Common myeloid progenitor, CD34-positive (primary cell): ENCODE measurements around the gene ELOVL6.

ENCODE experiments used
- CTCF ChIA-PET: fragments of 350-600 bp; sonication (Branson Sonifier 250); formaldehyde crosslinking; loops from one replicate; lab custom pipeline; 2021; ENCODE audit warnings: antibody characterized with exemption; lab: Charles Lee
- POLR2A ChIA-PET: fragments of 350-600 bp; sonication (Branson Sonifier 250); formaldehyde crosslinking; loops from one replicate; lab custom pipeline; 2021; ENCODE audit warnings: antibody characterized with exemption; lab: Charles Lee
- DNase-seq, 3 donors: peaks; one replicate each; pipeline versions ENCODE4 v3.0.0 to v3.0.0-alpha.2; 2013
- H3K27ac ChIP-seq, 2 experiments: 1 replicate in 1 of 2; 2 replicates in 1 of 2; pipeline ENCODE4 v1.7.0; 2013; ENCODE audit warnings: inconsistent platforms in 2 of 2, low read length in 2 of 2, mild to moderate bottlenecking in 2 of 2, low read depth in 1 of 2, moderate library complexity in 1 of 2; ENCODE audit not compliant: severe bottlenecking in 2 of 2, insufficient read depth in 1 of 2, poor library complexity in 1 of 2
- H3K27me3 ChIP-seq, 5 experiments: replicated peaks in 2 of 5; 1 replicate in 3 of 5; 2 replicates in 2 of 5; pipeline versions ENCODE4 v1.6.1 to v1.7.0; 2013; ENCODE audit warnings: low read length in 4 of 5, mild to moderate bottlenecking in 2 of 5, moderate library complexity in 2 of 5, inconsistent platforms in 1 of 5; ENCODE audit not compliant: insufficient read depth in 5 of 5, control insufficient read depth in 4 of 5
- H3K36me3 ChIP-seq, 4 experiments: 1 replicate in 2 of 4; 2 replicates in 2 of 4; pipeline versions ENCODE4 v1.6.1 to v1.7.0; 2013; ENCODE audit warnings: low read length in 3 of 4, control low read depth in 1 of 4, mild to moderate bottlenecking in 1 of 4; ENCODE audit not compliant: control insufficient read depth in 4 of 4, insufficient read depth in 4 of 4
- H3K4me1 ChIP-seq, 4 experiments: 1 replicate in 3 of 4; 2 replicates in 1 of 4; pipeline versions ENCODE4 v1.6.1 to v1.7.1; 2013; ENCODE audit warnings: low read length in 3 of 4, mild to moderate bottlenecking in 3 of 4, control low read depth in 1 of 4, inconsistent platforms in 1 of 4, moderate library complexity in 1 of 4; ENCODE audit not compliant: control insufficient read depth in 4 of 4, insufficient read depth in 4 of 4; ENCODE audit errors: control extremely low read depth in 1 of 4
- H3K4me3 ChIP-seq, 7 experiments: 1 replicate in 4 of 7; 2 replicates in 3 of 7; pipeline versions ENCODE4 v1.5.1 to v1.7.0; 2013; ENCODE audit warnings: mild to moderate bottlenecking in 7 of 7, low read length in 6 of 7, moderate library complexity in 6 of 7, inconsistent platforms in 2 of 7, low read depth in 2 of 7, control low read depth in 1 of 7; ENCODE audit not compliant: insufficient read depth in 4 of 7, control insufficient read depth in 1 of 7; ENCODE audit errors: extremely low read depth in 1 of 7
- H3K9me3 ChIP-seq, 5 experiments: 1 replicate in 4 of 5; 2 replicates in 1 of 5; pipeline versions ENCODE4 v1.6.1 to v1.7.1; 2013; ENCODE audit warnings: low read length in 4 of 5, mild to moderate bottlenecking in 2 of 5, inconsistent platforms in 1 of 5, low read depth in 1 of 5, moderate library complexity in 1 of 5; ENCODE audit not compliant: control insufficient read depth in 4 of 5, insufficient read depth in 2 of 5; ENCODE audit errors: control extremely low read depth in 1 of 5
- WGBS: methylation state at CpG from one replicate; pipeline ENCODE4 v1.1.5; 2013; ENCODE audit not compliant: insufficient coverage; 5-methylcytosine and 5-hydroxymethylcytosine counted together

Gene ELOVL6

DNA sequence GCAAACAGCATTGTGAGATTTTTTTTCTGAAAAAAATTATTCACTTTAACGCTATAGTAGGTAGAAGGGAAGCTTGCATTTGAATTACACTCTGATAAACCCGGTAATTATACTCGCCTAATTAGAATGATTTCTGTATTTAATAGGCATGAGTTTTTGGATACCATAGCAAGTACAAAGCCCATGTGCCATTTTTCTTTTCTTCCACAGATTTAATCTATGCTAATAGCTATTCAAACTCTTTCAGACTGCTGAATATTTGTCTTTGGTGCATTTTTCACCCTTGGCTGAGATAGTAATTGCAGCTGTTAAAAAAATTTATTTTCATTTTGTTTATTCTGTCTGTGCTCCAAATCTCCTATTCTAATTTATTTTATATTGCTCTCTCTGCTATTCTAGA is 172.7 kb downstream of the ELOVL6 start:
- DNase-seq = no peak
- no peaks in the 10 kb centered on the region for H3K36me3 ChIP-seq
- H3K9me3 ChIP-seq = no peaks in the 10 kb centered on the region
- H3K4me1 ChIP-seq = no peaks in the 10 kb centered on the region
- POLR2A ChIA-PET = no interaction called here
- no peak overlapping the region for H3K4me3 ChIP-seq
- no peaks in the 10 kb centered on the region for H3K27me3 ChIP-seq
- H3K27ac ChIP-seq = no peak overlapping the region
- WGBS = no CpG with 5 or more reads among the region's 3 CpGs
- CTCF ChIA-PET = interaction anchor here (0.6 kb wide), 1 partner anchor 620 kb away, joined by 3 read pairs; no protein-coding TSS in a partner anchor

DNA sequence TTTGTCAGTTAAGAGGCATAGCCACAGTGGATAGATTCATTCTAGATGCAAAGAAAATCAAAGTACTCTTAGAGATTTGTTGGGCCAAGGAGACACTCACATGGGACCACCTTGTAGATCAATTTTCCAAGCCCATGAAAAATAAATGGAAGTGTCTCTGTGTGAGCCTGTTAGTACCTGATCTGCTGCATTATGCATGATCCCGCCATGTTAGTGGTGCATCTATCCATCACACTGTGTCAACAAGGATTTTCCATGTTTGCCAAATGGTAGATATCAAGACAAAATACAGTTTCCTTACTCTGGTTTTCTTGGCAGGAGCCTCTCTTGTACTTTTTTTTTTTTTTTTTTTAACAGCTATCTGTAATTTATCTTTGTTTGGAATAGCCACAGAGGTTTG is 173.4 kb downstream of the ELOVL6 start:
- H3K4me1 ChIP-seq = no peaks in the 10 kb centered on the region
- no peak for DNase-seq
- CTCF ChIA-PET = interaction anchor here (0.6 kb wide), 1 partner anchor 619 kb away, joined by 3 read pairs; no protein-coding TSS in a partner anchor
- 100% methylated on average over 1 of the region's 1 CpG for WGBS
- H3K9me3 ChIP-seq = no peaks in the 10 kb centered on the region
- no peak overlapping the region for H3K4me3 ChIP-seq
- H3K27me3 ChIP-seq = no peaks in the 10 kb centered on the region
- no peak overlapping the region for H3K27ac ChIP-seq
- POLR2A ChIA-PET = no interaction called here
- no peaks in the 10 kb centered on the region for H3K36me3 ChIP-seq

- no peaks in the 10 kb centered on the region for H3K27me3 ChIP-seq
- ChIA-PET POLR2A (no interaction called here), CTCF (interaction anchor here (2.0 to 4.8 kb wide), 3 partner anchors 9 to 17 kb away, joined by 6 to 21 read pairs (median 6); no protein-coding TSS in a partner anchor)
- no peaks in the 10 kb centered on the region for H3K36me3 ChIP-seq
- no peak overlapping the region for H3K27ac ChIP-seq
- no peaks in the 10 kb centered on the region for H3K9me3 ChIP-seq
- 100% methylated on average over 1 of the region's 4 CpGs for WGBS
- DNase-seq = no peak
- H3K4me1 ChIP-seq = no peaks in the 10 kb centered on the region
- H3K4me3 ChIP-seq = no peak overlapping the region
These were observed 176.0 kb downstream of the ELOVL6 start for GRCh38 chr4:110022457-110022856.

GRCh38 chr4:110020646-110021443 is 177.6 kb downstream of the ELOVL6 start:
- 100% methylated on average over 2 of the region's 4 CpGs for WGBS
- H3K4me1 ChIP-seq = no peaks in the 10 kb centered on the region
- CTCF ChIA-PET = interaction anchor here (1.2 to 4.8 kb wide), 4 partner anchors 11 to 30 kb away, joined by 5 to 21 read pairs (median 9); no protein-coding TSS in a partner anchor
- no peak overlapping the region for H3K4me3 ChIP-seq
- no peaks in the 10 kb centered on the region for H3K27me3 ChIP-seq
- peaks cover 0 to 5% (median 0%) of the 10 kb centered on the region in 5 experiments for H3K9me3 ChIP-seq
- POLR2A ChIA-PET = no interaction called here
- no peak for DNase-seq
- no peaks in the 10 kb centered on the region for H3K36me3 ChIP-seq
- H3K27ac ChIP-seq = no peak overlapping the region

DNA sequence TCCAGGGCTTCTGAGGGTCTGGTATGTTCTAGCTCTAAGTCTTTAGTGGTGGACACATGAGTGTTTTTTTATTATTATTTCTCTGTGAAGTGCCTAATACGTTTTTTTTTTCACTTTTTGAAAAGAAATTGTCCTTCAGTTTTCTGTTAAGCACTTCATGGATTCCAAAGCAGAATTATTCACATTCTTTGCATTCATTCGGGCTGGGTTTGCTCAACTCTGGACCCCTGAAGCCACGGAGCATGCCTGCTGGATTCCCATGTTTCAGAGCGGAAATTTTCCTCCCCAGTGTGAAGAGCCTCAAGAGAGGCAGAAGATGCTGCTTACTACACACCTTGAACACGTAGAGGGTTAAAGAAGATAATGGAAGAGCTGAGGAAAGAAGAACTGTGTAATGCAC is 178.3 kb downstream of the ELOVL6 start:
- Histone ChIP-seq H3K27me3 (no peaks in the 10 kb centered on the region), H3K36me3 (no peaks in the 10 kb centered on the region), H3K4me1 (no peaks in the 10 kb centered on the region), H3K9me3 (peaks cover 0 to 5% (median 0%) of the 10 kb centered on the region in 5 experiments), H3K27ac (no peak overlapping the region), H3K4me3 (no peak overlapping the region)
- DNase-seq = no peak
- ChIA-PET POLR2A (interaction anchor here (0.6 kb wide), 1 partner anchor 124 kb away, joined by 4 read pairs; no protein-coding TSS in a partner anchor), CTCF (interaction anchor here (1.0 to 4.8 kb wide), 6 partner anchors 11 to 30 kb away, joined by 3 to 21 read pairs (median 8); no protein-coding TSS in a partner anchor)
- WGBS = 73% methylated on average over 2 of the region's 5 CpGs

DNA sequence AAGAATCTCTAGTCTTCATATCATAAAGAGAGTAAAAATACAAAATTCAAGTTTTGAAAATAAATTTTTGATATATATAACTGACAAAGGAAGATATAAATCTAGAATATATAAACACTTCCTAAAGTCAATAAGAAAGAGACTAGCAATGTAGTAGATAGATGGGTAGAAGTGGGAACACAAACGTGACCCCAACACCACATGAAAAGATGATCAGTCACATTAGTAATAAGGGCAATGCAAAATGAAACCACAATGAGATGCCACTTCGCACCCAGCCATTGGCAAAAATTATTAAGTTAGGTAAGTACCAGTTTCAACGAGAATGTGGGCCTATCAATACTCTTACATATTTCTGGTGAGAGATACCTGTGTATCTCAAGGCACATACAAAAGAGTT is 179.3 kb downstream of the ELOVL6 start:
- H3K27ac ChIP-seq = no peak overlapping the region
- H3K9me3 ChIP-seq = peaks cover 0 to 5% (median 0%) of the 10 kb centered on the region in 5 experiments
- no peak for DNase-seq
- H3K4me3 ChIP-seq = no peak overlapping the region
- no peaks in the 10 kb centered on the region for H3K36me3 ChIP-seq
- ChIA-PET CTCF (interaction anchor here (1.0 to 4.8 kb wide), 4 partner anchors 10 to 496 kb away, joined by 3 to 21 read pairs (median 5); no protein-coding TSS in a partner anchor), POLR2A (interaction anchor here (0.6 kb wide), 1 partner anchor 240 kb away, joined by 4 read pairs; no protein-coding TSS in a partner anchor)
- H3K27me3 ChIP-seq = no peaks in the 10 kb centered on the region
- WGBS = 93% methylated on average over 3 of the region's 3 CpGs
- no peaks in the 10 kb centered on the region for H3K4me1 ChIP-seq

DNA sequence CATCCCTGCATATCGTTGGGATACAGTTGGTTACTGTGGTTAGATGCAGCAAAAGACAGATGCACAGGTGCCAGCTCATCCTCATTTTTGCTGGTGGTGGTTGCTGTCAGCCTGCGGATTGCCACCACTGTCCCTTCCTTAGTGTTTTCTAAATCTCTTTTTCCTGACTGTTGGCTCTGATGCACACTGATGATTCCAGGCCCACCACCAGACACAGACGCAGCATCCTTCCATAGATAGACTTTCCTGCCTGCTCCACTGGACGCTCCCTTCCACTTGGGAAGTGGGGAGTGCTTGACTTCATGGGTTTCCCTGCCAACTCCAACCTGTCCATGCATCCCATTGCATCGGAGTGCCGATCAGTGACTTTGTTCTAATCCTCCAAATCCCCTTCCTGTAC is 184.2 kb downstream of the ELOVL6 start:
- H3K9me3 ChIP-seq = peaks cover 0 to 5% (median 0%) of the 10 kb centered on the region in 5 experiments
- no peak for DNase-seq
- ChIA-PET CTCF (interaction anchor here (0.7 to 2.0 kb wide), 6 partner anchors 8 to 19 kb away, joined by 3 to 9 read pairs (median 6); no protein-coding TSS in a partner anchor), POLR2A (no interaction called here)
- no peak overlapping the region for H3K27ac ChIP-seq
- H3K27me3 ChIP-seq = no peaks in the 10 kb centered on the region
- no peaks in the 10 kb centered on the region for H3K36me3 ChIP-seq
- 94% methylated on average over 4 of the region's 6 CpGs for WGBS
- no peaks in the 10 kb centered on the region for H3K4me1 ChIP-seq
- no peak overlapping the region for H3K4me3 ChIP-seq
